ENCODE data around the gene SLC35F3. TPM values are rescaled to one million over a fixed set of nuclear protein-coding genes. Genes with fewer than 3 reads are reported as not detected.

The SLC35F3 gene
- total RNA-seq, 1 experiment from 2014 or later = 19.1 TPM

GRCh38 chr1:233867028-233867427 is 37.4 kb upstream of the SLC35F3 start:
- H3K9me3 ChIP-seq (ENCODE audit: control insufficient read depth, insufficient read depth, low read depth, low read length) = no peaks in the 10 kb centered on the region
- in situ Hi-C loops (cut with HindIII; ENCODE audit: low pct_unique_long_range_greater_than_20kb, low sequenced_read_pairs) = no loop called here
- H3K36me3 ChIP-seq (ENCODE audit: control insufficient read depth, insufficient read depth, low read length) = no peaks in the 10 kb centered on the region
- H3K27ac ChIP-seq (ENCODE audit: low read length) = no peak overlapping the region
- ATAC-seq (no peak), DNase-seq (ENCODE audit: low read depth, low spot score) (no peak)
- intact Hi-C loops (cut with micrococcal nuclease; ENCODE audit: unreplicated experiment) = no loop called here
- BruUV-seq (replicated peaks) = no TSS peak
- no peak overlapping the region for H3K4me3 ChIP-seq (ENCODE audit: low read depth in 2 of 2, low read length in 2 of 2)
- POLR2A ChIA-PET = no interaction called here
- CTCF ChIA-PET = no interaction called here
- no peaks in the 10 kb centered on the region for H3K4me1 ChIP-seq (ENCODE audit: control insufficient read depth, insufficient read depth, low read length)
- no peak for TF ChIP-seq POLR2AphosphoS5 (IDR thresholded peaks at IDR 0.05; ENCODE audit: low read depth, low read length)
- no peak for TF ChIP-seq SIN3A (IDR thresholded peaks at IDR 0.05; ENCODE audit: borderline replicate concordance, insufficient read depth, low read depth, low read length)
- no peak for TF ChIP-seq TCF7L2 (IDR thresholded peaks at IDR 0.05; ENCODE audit: low read depth, low read length)
- no peak for TF ChIP-seq CTCF (IDR thresholded peaks at IDR 0.05)
- TF ChIP-seq REST (IDR thresholded peaks at IDR 0.05; ENCODE audit: insufficient read depth in 1 of 2, low read depth in 2 of 2, low read length in 1 of 2) = no peak
- peaks cover 3% of the 10 kb centered on the region; the same call in 1 of the 2 replicates for H3K27me3 ChIP-seq (ENCODE audit: control insufficient read depth, insufficient read depth, low read length)

GRCh38 chr1:233868461-233868860 is 36.0 kb upstream of the SLC35F3 start:
- ChIA-PET POLR2A (no interaction called here), CTCF (no interaction called here)
- DNase-seq (ENCODE audit: low read depth, low spot score) (no peak), ATAC-seq (no peak)
- Histone ChIP-seq H3K27me3 (ENCODE audit: control insufficient read depth, insufficient read depth, low read length) (peaks cover 3% of the 10 kb centered on the region), H3K9me3 (ENCODE audit: control insufficient read depth, insufficient read depth, low read depth, low read length) (no peaks in the 10 kb centered on the region), H3K4me1 (ENCODE audit: control insufficient read depth, insufficient read depth, low read length) (no peaks in the 10 kb centered on the region), H3K27ac (ENCODE audit: low read length) (no peak overlapping the region), H3K4me3 (ENCODE audit: low read depth in 2 of 2, low read length in 2 of 2) (no peak overlapping the region), H3K36me3 (ENCODE audit: control insufficient read depth, insufficient read depth, low read length) (no peaks in the 10 kb centered on the region)
- no peak for TF ChIP-seq SIN3A (IDR thresholded peaks at IDR 0.05; ENCODE audit: borderline replicate concordance, insufficient read depth, low read depth, low read length)
- no peak for TF ChIP-seq CTCF (IDR thresholded peaks at IDR 0.05)
- TF ChIP-seq TCF7L2 (IDR thresholded peaks at IDR 0.05; ENCODE audit: low read depth, low read length) = no peak
- TF ChIP-seq REST (IDR thresholded peaks at IDR 0.05; ENCODE audit: insufficient read depth in 1 of 2, low read depth in 2 of 2, low read length in 1 of 2) = no peak
- TF ChIP-seq POLR2AphosphoS5 (IDR thresholded peaks at IDR 0.05; ENCODE audit: low read depth, low read length) = no peak
- BruUV-seq (replicated peaks) = no TSS peak
- intact Hi-C loops (cut with micrococcal nuclease; ENCODE audit: unreplicated experiment) (no loop called here), in situ Hi-C loops (cut with HindIII; ENCODE audit: low pct_unique_long_range_greater_than_20kb, low sequenced_read_pairs) (no loop called here)
